ENCODE measurements around the gene UEVLD.
"Not testable (repeated sequence)": the region's sequence is repeated elsewhere in the genome, so short reads cannot be mapped to it uniquely, and the experiment has no call there.

UEVLD gene

GRCh38 chr11:18588297-18589252 is at the start of gene UEVLD:
UEVLD (minus strand) TSS chr11:18588734; CDS start chr11:18588654, 80 bp downstream.
- peak; percentile 5 to 23 (median 15) for DNase-seq

GRCh38 chr11:18634140-18635032 is 45.9 kb upstream of the UEVLD start, which contains the start of gene SPTY2D1:
SPTY2D1 (minus strand) TSS chr11:18634342; CDS start chr11:18634257, 85 bp downstream.
- DNase-seq: peak; percentile 88 to 95 (median 94)

- no peak for DNase-seq
These were observed 45.0 kb upstream of the UEVLD start for GRCh38 chr11:18633256-18634139.

DNA sequence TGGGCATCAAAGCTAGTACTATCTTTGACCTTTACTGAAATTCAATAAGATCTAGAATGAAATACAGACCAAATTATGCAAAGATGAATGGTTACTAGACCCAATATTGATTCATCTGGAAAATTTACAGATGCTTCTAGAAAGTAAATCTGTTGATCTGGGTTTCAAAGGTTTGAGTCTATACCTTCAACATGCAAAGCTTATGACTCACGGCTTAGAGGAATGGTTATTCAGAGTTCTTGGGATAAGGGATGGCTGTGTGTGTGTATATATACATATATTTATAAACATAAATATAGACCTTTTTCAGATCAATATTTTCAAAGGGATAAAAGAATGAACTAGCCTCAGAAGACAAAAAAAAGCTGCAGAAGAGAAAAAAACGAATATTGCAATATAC is 44.3 kb upstream of the UEVLD start:
- DNase-seq: no peak

DNA sequence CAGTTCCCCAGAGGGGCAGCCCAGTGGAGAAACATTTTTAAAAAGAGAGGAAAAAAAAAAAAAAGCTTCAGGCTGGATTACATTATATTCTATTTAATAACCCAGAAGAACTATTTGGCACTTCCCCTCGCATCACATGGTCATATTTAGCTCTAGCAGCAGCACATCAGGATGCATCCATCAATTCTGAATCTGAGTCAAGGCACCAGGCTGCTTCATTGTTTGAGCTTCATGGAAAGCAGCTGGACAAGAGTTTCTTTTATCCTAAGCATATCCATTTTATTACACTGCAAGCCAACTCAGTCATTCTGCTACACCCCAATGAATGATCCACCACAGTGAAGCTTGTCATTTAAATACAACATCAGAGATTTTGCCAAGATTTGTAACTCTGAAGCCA is 35.6 kb upstream of the UEVLD start:
- DNase-seq: no peak

DNA sequence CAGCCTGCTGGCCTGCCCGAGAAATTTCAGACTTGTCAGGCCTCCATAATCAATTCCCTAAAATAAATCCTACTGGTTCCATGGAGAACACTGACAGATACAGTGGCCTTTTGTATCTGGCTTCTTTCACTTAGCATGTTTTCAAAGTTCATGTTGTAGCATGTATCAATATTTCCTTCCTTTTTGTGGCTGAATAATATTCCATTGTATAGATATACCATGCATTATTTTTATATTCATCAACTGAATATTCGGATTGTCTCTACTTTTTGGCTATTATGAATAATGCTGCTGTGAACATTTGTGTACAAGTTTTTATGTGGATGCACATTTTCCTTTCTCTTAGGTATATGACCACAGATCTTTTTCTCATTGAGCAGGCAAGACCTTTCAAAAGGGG is 35.2 kb upstream of the UEVLD start:
- no peak for DNase-seq

DNA sequence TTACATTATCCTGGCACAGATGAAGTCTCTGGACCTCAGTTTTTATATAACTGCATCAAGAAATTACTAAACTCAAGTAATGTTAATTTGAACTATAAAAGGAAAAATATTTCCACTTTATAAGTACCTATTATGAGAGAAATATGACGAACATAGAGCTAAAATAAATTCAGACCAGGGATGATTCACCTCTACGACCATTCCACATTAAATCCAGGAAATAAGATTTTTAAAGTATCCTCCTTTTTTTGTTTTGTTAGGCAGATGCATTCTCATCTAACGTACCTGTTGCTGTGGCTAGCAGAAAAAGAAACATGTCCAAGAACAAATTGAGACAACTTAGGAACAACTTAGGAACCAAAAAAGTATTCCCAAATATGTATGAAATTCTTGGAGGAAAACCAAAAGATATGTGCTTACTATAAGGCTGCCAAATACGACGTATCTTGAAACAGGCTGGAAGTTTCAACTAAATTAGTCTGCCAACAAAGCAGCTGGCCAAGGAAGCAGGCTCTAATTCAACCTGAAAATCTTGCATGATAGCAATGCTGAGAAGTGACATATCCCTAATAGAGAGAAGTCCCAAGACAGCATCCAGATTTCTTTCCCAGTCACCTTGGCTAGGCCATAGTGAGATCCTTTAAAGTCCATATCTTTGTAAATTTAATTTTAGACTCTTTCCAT is 29.9 kb upstream of the UEVLD start:
- DNase-seq: no peak

GRCh38 chr11:18617688-18618341 is 29.3 kb upstream of the UEVLD start:
- no peak for DNase-seq

DNA sequence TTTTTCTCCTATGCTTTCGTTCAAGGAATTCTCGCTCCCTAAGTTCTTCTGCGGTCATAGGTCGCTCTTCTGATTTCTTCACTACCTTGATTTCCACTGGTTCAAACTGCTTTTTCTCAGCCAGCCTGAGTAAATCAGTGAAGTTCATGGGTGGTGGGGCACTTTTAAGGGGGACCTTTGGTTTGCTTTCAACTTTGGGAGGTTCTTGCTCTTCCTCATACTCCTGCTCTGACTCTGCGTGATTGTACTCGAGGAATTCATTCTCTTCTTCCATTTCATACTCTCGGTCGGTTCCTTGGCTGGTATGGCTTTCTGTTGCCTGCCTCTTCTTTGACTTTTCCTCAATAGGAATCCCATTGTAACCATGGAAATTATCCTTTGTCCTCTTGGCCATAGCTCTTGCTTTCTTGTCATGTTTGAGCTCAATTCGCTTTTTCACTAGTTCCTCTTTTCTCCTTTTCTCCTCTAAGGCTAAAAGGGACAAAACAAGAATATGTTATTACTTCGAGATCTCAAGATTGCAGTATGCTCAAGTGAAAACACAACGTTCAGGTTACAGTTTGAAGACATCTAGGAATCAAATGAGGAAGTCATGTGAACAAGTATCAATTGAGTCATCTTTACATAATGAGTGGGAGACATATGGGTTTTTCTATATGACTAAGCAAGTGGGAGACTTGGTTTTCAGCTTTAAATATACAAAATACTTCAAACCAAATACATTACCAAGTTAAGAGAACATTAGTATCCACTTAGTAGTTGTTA is 27.3 kb upstream of the UEVLD start:
- DNase-seq: no peak

DNA sequence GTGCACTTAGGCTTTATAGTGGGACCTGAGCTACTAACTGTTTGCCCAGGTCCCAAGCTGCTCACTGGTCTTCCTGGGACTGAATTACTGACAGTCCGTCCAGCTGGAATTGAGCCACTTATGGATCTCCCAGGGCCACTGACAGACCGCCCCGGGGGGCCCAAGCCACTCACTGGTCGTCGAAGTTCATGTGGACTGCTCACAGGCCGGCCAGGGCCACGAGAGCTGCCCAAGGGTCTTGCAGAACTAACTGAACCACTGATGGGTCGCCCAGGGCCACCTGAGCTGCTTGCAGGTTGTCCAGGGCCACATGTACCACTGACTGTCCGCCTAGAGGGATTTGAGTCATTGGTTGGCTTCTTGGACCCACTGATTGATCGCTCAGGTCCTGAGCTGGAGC is 26.1 kb upstream of the UEVLD start:
- DNase-seq: no peak

DNA sequence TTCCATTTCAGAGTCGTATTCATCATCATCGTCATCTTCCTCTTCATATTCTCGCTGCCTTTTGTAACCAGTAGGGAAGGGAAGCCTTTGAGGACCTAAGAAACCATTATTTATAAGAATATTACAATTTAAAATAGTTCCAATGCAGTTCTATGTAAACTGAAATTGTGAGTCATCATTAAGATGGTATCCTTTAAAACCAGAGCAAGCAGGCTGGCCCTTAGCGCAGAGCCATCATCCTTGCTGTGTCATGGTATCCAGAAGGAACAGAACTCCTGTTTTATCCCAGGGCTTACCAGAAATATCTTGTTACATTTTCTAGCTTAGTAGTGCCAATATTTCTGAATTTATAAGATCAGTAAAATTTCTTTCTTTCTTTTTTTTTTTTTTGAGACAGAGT is 23.9 kb upstream of the UEVLD start:
- DNase-seq: no peak

DNA sequence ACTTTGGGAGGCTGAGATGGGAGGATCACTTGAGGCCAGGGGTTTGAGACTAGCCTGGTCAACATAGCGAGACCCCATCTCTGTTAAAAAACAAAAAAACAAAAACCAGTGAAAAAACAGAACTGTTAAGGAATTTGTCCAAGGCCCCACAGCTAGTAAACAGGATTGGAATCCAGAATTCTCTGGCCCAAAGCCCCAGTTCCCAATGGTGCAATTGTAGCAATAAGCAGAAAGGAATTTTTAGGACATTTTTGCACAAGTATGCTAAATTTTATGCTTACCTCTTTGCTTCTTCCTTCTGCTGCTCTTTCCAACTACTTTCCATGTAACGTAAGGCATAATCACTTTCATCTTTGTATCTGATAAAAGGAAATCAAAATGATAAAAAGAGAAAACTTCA is 22.7 kb upstream of the UEVLD start:
- DNase-seq: no peak

DNA sequence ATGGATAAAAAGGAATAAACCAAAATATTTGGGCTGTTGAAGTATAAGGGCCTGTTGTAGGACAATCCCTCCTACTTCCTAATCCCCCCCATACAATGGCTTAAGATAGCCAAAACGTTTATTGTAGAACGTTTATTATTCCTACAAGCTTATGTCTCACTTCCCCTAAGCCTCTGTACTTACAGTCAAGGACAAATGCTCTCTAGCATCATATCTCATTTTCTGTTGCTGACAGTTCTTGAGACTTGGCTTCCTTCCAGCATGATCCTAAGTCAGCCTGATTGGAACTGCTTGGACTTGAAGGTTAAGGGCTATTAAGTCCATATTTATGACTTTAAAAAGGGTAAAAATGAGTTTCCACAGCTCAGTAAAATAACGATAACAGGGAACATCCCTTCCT is 19.8 kb upstream of the UEVLD start:
- no peak for DNase-seq

- no peak for DNase-seq
These were observed 12.5 kb upstream of the UEVLD start for GRCh38 chr11:18600915-18601569.

- no peak for DNase-seq
These were observed 11.3 kb upstream of the UEVLD start, which contains the start of gene MISFA for GRCh38 chr11:18599739-18600230. MISFA (plus strand) TSS chr11:18599789; CDS start chr11:18599929, 140 bp downstream.

DNA sequence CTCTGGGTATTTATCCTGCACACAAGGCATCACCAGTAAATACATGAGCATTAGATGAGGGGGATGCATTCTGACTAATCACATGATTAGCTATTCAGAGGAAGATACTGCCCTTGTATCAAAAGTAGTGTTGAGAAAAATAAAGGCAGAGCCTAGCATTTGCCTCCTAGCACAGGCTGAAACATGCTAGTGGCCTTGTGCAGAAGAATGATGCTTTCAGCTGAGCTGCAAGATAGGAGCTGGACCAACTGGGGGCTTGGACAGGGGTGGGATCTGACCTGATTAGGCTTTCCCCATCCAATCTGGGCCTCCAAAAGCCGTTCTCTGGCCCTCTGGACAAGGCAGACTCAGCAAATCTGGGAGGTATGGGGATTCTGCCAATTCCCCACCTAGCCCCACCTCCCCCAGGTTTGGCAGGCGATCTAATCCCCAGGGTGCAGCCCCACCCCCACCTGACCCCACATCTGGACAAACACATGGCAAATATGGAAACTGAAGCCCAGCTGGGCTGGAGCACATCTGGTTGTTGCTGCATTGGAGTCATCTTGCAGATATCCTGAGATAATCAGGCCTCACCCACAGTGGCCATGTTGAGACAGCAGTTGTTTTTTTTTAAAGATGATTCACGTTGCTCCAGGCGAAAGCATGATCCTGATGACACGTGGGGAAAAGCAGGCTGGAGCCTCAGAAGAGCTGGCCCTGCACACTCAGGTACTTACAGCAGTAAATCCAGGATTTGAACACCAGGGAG is 6.6 kb upstream of the UEVLD start:
- DNase-seq: no peak

GRCh38 chr11:18594088-18594487 is 5.6 kb upstream of the UEVLD start:
- DNase-seq: not testable (repeated sequence)

DNA sequence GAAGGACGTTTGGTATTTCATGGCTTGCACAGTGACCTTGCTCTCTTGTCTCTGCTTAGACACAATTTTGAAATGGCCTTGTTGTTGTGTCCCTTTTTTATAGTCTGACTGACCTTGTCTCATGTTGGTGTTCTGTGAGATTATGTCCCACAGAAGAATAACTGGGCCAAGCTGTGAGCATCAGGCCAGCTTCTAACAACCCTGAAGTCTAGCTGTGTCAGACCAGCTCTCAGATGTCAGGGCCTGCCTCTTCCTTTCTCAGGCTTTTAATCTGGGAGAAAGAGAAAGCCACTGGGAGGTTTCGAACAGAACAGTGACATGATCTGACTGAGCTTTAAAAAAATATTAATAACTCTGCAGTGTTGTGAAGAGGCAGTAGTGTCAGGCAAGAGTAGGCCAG is 2.0 kb upstream of the UEVLD start:
- DNase-seq: no peak

- DNase-seq: no peak
These were observed 6.7 kb downstream of the UEVLD start for GRCh38 chr11:18581825-18582224.
